ENCODE results near the gene CYP2D6. TPM values are rescaled to one million over a fixed set of nuclear protein-coding genes. Genes with fewer than 3 reads are reported as not detected.
A peak's percentile ranks its signal among the peaks of the same experiment; 100 is the strongest.
"Not testable (repeated sequence)": the region's sequence is repeated elsewhere in the genome, so short reads cannot be mapped to it uniquely, and the experiment has no call there.

CYP2D6 gene
- 0.40 TPM for polyA plus RNA-seq (2013, experiment 1 of 2; ENCODE audit: insufficient read length)
- polyA plus RNA-seq (2013, experiment 2 of 2; ENCODE audit: insufficient read length), result 0.62 TPM

GRCh38 chr22:42130639-42131431 lies at the start of gene CYP2D6:
CYP2D6 (minus strand) TSS chr22:42130810; CDS start chr22:42130791, 19 bp downstream.
- not testable (repeated sequence) for DNase-seq

GRCh38 chr22:42179616-42180015 lies 49.0 kb upstream of the CYP2D6 start:
- peak; percentile 81 for DNase-seq

GRCh38 chr22:42178910-42179519 lies 48.4 kb upstream of the CYP2D6 start:
- DNase-seq, result no peak

GRCh38 chr22:42177891-42178336 lies 47.3 kb upstream of the CYP2D6 start:
- DNase-seq, result no peak

GRCh38 chr22:42176255-42176915 lies 45.8 kb upstream of the CYP2D6 start:
- DNase-seq, result no peak

GRCh38 chr22:42174062-42174461 lies 43.5 kb upstream of the CYP2D6 start:
- DNase-seq, result peak; percentile 38

GRCh38 chr22:42173183-42173926 lies 42.7 kb upstream of the CYP2D6 start:
- DNase-seq, result no peak

- DNase-seq, result peak; percentile 12
Measured at GRCh38 chr22:42172773-42173172, 42.2 kb upstream of the CYP2D6 start.

GRCh38 chr22:42171946-42172719 lies 41.5 kb upstream of the CYP2D6 start:
- no peak for DNase-seq

GRCh38 chr22:42171417-42171816 lies 40.8 kb upstream of the CYP2D6 start:
- no peak for DNase-seq

GRCh38 chr22:42170946-42171345 lies 40.3 kb upstream of the CYP2D6 start:
- DNase-seq, result no peak

- DNase-seq, result peak; percentile 64
Measured at GRCh38 chr22:42169055-42169469, 38.5 kb upstream of the CYP2D6 start.

GRCh38 chr22:42168476-42168875 lies 37.9 kb upstream of the CYP2D6 start:
- DNase-seq, result no peak

- no peak for DNase-seq
Measured at GRCh38 chr22:42167066-42167465, 36.5 kb upstream of the CYP2D6 start.

- DNase-seq, result no peak
Measured at GRCh38 chr22:42164901-42165300, 34.3 kb upstream of the CYP2D6 start.

- no peak for DNase-seq
Measured at GRCh38 chr22:42163515-42163914, 32.9 kb upstream of the CYP2D6 start.

- no peak for DNase-seq
Measured at GRCh38 chr22:42162728-42163489, 32.3 kb upstream of the CYP2D6 start.

- DNase-seq, result no peak
Measured at GRCh38 chr22:42160830-42161696, 30.5 kb upstream of the CYP2D6 start.

- DNase-seq, result no peak
Measured at GRCh38 chr22:42160251-42160650, 29.6 kb upstream of the CYP2D6 start.

Data from fibroblast of skin of scalp (primary cell).